SJSA1 (cell line): ENCODE measurements around the gene CERKL. TPM values are rescaled to one million over a fixed set of nuclear protein-coding genes. Genes with fewer than 3 reads are reported as not detected.

Source experiments
- DNase-seq, 2 experiments: peaks; one replicate each; pipeline ENCODE4 v3.0.0-alpha.2; 2015 to 2020; ENCODE audit warnings: low spot score in 2 of 2, low read depth in 1 of 2
- H3K27ac ChIP-seq: fragments of 250-450 bp; sonication (Bioruptor Pico); 2 replicates; pipeline ENCODE4 v1.5.1; 2020; ENCODE audit warnings: mild to moderate bottlenecking, moderate library complexity
- H3K27me3 ChIP-seq: fragments of 250-450 bp; sonication (Bioruptor Pico); replicated peaks from 2 replicates; pipeline ENCODE4 v1.5.1; 2020; ENCODE audit warnings: mild to moderate bottlenecking, moderate library complexity
- H3K36me3 ChIP-seq: fragments of 250-450 bp; sonication (Bioruptor Pico); 2 replicates; pipeline ENCODE4 v1.5.1; 2020; ENCODE audit warnings: mild to moderate bottlenecking
- H3K4me1 ChIP-seq: fragments of 250-450 bp; sonication (Bioruptor Pico); replicated peaks from 2 replicates; pipeline ENCODE4 v1.6.1; 2021; ENCODE audit warnings: mild to moderate bottlenecking
- H3K4me3 ChIP-seq: fragments of 250-450 bp; sonication (Bioruptor Pico); 2 replicates; pipeline ENCODE4 v1.5.1; 2020; ENCODE audit warnings: mild to moderate bottlenecking
- H3K9me3 ChIP-seq: fragments of 250-450 bp; sonication (Bioruptor Pico); replicated peaks from 2 replicates; pipeline ENCODE4 v1.5.1; 2020; ENCODE audit warnings: mild to moderate bottlenecking
- total RNA-seq: library from RNA; depleted of rRNA; stranded (reverse); fragments of >200 nt; shearing (Covaris generic); gene quantifications from 2 replicates; pipeline ENCODE4 v1.2.3, GENCODE V29; 2014

The CERKL gene
- total RNA-seq, 1 experiment from 2014 or later: 0.11 TPM

DNA sequence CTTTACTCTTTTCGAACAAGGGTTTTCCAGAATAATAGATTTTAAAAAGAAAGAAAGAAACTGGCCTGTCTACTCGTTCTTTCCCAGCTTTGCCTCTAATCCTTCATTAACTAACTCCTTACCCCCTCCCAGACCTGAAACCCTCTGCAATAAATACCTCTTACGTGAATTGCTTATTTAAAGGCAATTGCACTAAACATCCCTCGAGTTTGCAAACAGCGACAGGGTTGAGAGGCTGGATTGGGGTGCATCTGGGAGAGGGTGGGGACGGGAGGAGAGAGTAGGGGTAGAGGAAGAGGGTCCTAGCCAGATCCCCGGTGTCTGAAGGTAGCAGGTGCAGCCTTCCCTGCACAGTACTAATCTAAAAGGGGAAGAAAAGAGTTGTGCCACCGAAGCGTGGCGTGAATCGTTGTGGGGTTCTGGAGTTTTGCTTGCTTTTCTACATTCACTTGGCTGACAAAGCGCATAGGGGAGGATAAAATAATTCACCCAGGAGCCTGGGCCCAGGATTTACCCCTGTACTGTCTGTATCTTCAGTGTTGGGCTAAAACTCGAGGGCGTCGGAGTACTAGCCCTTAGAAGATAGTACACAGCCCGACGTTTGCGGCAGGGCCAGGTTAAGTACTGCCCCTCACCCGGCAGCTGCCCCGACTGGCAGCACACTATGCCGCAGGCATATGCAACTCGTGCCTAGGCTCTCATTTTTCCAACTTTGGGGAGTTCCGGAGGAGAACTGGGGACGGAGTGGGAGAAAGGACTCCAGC, 25.3 kb upstream of the CERKL start:
- Histone ChIP-seq H3K4me1 (peaks cover 14% of the 10 kb centered on the region), H3K27me3 (peaks cover 81% of the 10 kb centered on the region), H3K9me3 (peaks cover 17% of the 10 kb centered on the region), H3K27ac (no peak overlapping the region), H3K4me3 (no peak overlapping the region), H3K36me3 (no peaks in the 10 kb centered on the region)
- DNase-seq: no peak

- Histone ChIP-seq H3K4me3 (no peak overlapping the region), H3K27me3 (peaks cover 76% of the 10 kb centered on the region), H3K36me3 (no peaks in the 10 kb centered on the region), H3K9me3 (peaks cover 17% of the 10 kb centered on the region), H3K4me1 (peaks cover 14% of the 10 kb centered on the region), H3K27ac (no peak overlapping the region)
- no peak for DNase-seq
These were observed 24.3 kb upstream of the CERKL start for GRCh38 chr2:181680937-181681811.

GRCh38 chr2:181680055-181680936, 23.4 kb upstream of the CERKL start, which contains the start of gene NEUROD1:
NEUROD1 (minus strand) TSS chr2:181680517; CDS start chr2:181678860, 1,657 bp downstream.
- Histone ChIP-seq H3K4me1 (peaks cover 14% of the 10 kb centered on the region), H3K36me3 (no peaks in the 10 kb centered on the region), H3K27ac (no peak within 1 kb of the TSS), H3K9me3 (peaks cover 17% of the 10 kb centered on the region), H3K27me3 (peaks cover 74% of the 10 kb centered on the region), H3K4me3 (no peak within 1 kb of the TSS)
- no peak for DNase-seq

DNA sequence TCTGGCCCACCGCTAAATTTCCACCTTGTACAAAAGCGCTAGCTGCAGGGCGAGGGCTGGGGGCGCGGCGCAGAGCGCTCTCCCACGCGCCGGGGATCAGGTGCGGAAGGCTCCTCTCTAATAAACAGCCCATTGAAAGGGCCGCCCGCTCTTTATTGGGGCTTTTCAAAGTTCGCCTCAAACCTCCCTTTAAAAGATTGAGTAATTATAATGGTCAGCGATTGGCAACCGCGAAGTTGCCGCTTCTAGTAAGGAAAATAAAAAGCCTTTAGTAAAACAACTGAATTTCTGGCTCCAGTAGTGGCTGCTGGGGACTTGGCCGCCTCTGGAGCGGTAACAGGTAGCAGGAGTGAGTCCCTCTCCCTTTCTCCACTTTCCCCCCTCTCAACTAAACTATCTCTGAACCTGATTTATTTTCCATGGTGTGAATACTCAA, 22.7 kb upstream of the CERKL start:
- Histone ChIP-seq H3K27ac (no peak overlapping the region), H3K4me3 (no peak overlapping the region), H3K9me3 (peaks cover 17% of the 10 kb centered on the region), H3K27me3 (peaks cover 68% of the 10 kb centered on the region), H3K4me1 (peaks cover 14% of the 10 kb centered on the region), H3K36me3 (no peaks in the 10 kb centered on the region)
- no peak for DNase-seq

DNA sequence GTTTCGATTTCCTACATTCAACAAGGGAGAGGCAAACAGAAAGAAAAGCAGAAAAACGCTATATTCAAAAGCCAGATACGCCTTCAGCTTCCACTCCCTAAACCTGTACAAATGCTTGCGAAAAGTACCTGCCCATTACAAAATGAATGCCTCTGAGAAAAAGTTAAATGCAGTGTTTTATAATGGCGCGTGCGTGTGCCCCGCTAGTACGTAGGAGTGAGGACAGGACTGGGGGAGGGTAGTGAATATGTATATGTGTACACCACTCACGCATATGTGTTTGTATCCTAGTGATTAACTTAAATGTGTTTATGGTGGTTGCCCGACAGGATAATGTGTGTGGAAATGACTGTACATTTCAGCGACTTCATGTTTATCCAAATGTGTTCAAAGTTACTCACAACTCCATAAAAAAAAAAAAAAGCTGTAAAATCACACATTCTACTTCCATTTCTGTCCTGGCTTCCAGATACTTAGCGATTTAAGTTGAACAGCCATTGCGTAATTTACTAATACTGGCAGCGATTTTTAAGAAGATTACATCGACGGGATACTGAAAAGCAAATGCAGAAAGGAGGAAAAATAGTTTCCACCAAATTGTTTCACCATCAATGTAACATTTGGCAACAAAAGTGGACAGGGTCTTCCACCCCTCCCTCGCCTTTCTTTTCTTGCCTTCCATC, 22.1 kb upstream of the CERKL start:
- Histone ChIP-seq H3K4me1 (peaks cover 14% of the 10 kb centered on the region), H3K27me3 (peaks cover 62% of the 10 kb centered on the region), H3K27ac (no peak overlapping the region), H3K36me3 (no peaks in the 10 kb centered on the region), H3K4me3 (no peak overlapping the region), H3K9me3 (peaks cover 17% of the 10 kb centered on the region)
- DNase-seq: no peak

GRCh38 chr2:181677912-181678586, 21.1 kb upstream of the CERKL start:
- DNase-seq: peak; percentile 31 to 67
- Histone ChIP-seq H3K27ac (no peak overlapping the region), H3K4me1 (peaks cover 6% of the 10 kb centered on the region)

DNA sequence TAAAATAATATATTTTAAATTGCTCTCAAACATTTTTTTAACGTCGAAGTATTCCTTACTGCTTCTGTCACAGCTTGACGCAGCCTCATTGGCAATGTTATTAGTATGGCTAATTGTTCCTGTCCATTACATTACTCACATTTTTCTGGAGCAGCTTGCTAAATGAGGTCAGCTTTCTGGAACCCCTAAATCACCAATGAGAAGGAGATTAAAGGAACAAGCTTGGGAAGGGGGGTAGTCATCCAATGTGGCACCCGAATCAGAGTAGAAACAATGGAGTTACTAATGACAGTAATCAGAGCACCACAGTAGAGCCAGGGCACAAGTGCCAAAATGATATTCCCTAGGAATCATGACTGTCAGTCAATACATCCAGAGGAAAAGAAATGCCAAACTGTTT, 18.3 kb upstream of the CERKL start:
- H3K27me3 ChIP-seq: peaks cover 29% of the 10 kb centered on the region
- H3K27ac ChIP-seq: no peak overlapping the region
- H3K4me3 ChIP-seq: no peak overlapping the region
- peaks cover 4% of the 10 kb centered on the region; the same call in 1 of the 2 replicates for H3K4me1 ChIP-seq
- peaks cover 8% of the 10 kb centered on the region; the same call in 1 of the 2 replicates for H3K9me3 ChIP-seq
- H3K36me3 ChIP-seq: no peaks in the 10 kb centered on the region
- DNase-seq: no peak

More at GRCh38 chr2:181677912-181678586, 21.1 kb upstream of the CERKL start:
- Histone ChIP-seq H3K27me3 (peaks cover 55% of the 10 kb centered on the region), H3K9me3 (peaks cover 17% of the 10 kb centered on the region), H3K36me3 (no peaks in the 10 kb centered on the region), H3K4me3 (no peak overlapping the region)

DNA sequence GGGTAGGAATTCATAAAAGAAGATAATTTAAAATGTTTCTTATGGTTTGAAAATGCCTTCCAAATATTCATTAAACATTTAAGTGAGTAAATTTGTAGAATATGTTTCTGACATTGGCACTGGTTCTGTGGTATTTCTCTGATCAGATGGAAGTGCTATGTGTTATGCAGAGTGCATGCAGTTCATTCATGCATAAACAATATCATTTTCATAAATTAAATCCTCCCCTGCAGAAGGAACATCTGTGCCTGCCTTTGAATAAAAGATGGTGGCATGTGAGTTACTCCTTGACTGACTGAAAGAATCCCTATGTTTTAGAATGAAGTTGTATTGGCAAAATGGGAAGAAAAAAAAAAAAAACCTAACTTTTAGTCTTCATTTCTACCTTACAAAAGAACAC, 17.6 kb upstream of the CERKL start:
- Histone ChIP-seq H3K4me3 (no peak overlapping the region), H3K27ac (no peak overlapping the region), H3K9me3 (peaks cover 8% of the 10 kb centered on the region; the same call in 1 of the 2 replicates), H3K27me3 (peaks cover 21% of the 10 kb centered on the region), H3K4me1 (peaks cover 4% of the 10 kb centered on the region; the same call in 1 of the 2 replicates), H3K36me3 (no peaks in the 10 kb centered on the region)
- no peak for DNase-seq

GRCh38 chr2:181673173-181673572, 16.3 kb upstream of the CERKL start:
- Histone ChIP-seq H3K27ac (no peak overlapping the region), H3K9me3 (peaks cover 6% of the 10 kb centered on the region; the same call in 1 of the 2 replicates), H3K4me1 (peaks cover 4% of the 10 kb centered on the region; the same call in 1 of the 2 replicates), H3K36me3 (no peaks in the 10 kb centered on the region), H3K4me3 (no peak overlapping the region), H3K27me3 (peaks cover 20% of the 10 kb centered on the region)
- DNase-seq: no peak

DNA sequence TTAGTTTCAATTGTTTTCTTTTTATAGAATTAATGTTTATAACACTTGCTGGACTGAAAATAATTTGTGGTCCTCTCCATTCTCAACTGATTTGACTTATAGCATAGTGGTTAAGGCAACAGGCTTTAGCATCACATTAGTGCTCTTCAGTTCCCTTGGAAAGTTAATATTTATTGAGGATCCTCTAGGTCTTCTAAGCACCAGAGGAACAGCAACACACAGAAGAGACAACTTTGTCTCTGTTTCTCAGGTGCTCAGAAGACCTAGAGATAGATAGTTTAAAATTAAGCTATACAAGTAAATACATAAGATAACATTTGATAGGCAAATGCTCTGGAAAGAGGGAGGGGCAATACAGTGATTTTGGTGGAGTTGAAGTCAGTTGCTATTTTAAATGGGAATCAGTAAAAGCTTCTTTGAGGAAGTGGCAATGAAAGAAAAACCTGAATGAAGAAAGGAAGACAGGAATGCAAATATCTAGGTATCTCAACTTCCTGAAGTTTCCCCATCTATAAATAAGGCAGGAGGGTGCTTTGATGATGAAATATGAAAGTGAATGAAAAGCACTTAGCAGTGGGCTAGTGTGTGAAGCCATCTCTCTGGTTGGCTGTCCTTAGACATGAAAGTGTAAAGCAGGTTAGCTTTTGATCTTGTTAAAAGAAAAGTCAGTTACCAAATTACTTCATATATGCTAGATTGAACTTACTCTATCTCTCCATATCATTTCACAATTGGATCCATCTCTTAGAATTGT, 15.5 kb upstream of the CERKL start:
- H3K36me3 ChIP-seq: no peaks in the 10 kb centered on the region
- no peak overlapping the region for H3K4me3 ChIP-seq
- no peaks in the 10 kb centered on the region; the same call in 1 of the 2 replicates for H3K4me1 ChIP-seq
- DNase-seq: no peak
- H3K9me3 ChIP-seq: no peaks in the 10 kb centered on the region
- H3K27ac ChIP-seq: no peak overlapping the region
- H3K27me3 ChIP-seq: peaks cover 16% of the 10 kb centered on the region

- Histone ChIP-seq H3K27me3 (peaks cover 13% of the 10 kb centered on the region), H3K36me3 (no peaks in the 10 kb centered on the region), H3K27ac (no peak overlapping the region), H3K9me3 (no peaks in the 10 kb centered on the region; the same call in 1 of the 2 replicates), H3K4me1 (no peaks in the 10 kb centered on the region), H3K4me3 (no peak overlapping the region)
- no peak for DNase-seq
These were observed 13.7 kb upstream of the CERKL start for GRCh38 chr2:181670632-181671031.

- no peaks in the 10 kb centered on the region for H3K4me1 ChIP-seq
- no peak overlapping the region for H3K4me3 ChIP-seq
- H3K9me3 ChIP-seq: no peaks in the 10 kb centered on the region; the same call in 1 of the 2 replicates
- DNase-seq: no peak
- no peak overlapping the region for H3K27ac ChIP-seq
- H3K36me3 ChIP-seq: no peaks in the 10 kb centered on the region
- peaks cover 21% of the 10 kb centered on the region for H3K27me3 ChIP-seq
These were observed 10.3 kb upstream of the CERKL start for GRCh38 chr2:181667234-181667633.
